H1 (cell line): ENCODE results near the gene DNAH1. TPM values are rescaled to one million over a fixed set of nuclear protein-coding genes. Genes with fewer than 3 reads are reported as not detected.

Source experiments
- ASH2L ChIP-seq: fragments of 200-600, 300-600 bp; sonication (generic); IDR thresholded peaks from one replicate; pipeline ENCODE4 v1.7.1; 2017; ENCODE audit warnings: low read length
- POU5F1 ChIP-seq: IDR thresholded peaks from 2 replicates; pipeline ENCODE4 v1.6.1; 2011; ENCODE audit warnings: low read depth, mild to moderate bottlenecking, low read length, moderate library complexity
- polyA plus RNA-seq, 7 experiments: library from polyadenylated mRNA; depleted of rRNA in 3 of 7; stranded (reverse) in 5 of 7; unstranded in 2 of 7; fragments of >200 nt in 5 of 7; fragments of 200-250 nt in 2 of 7; gene quantifications; 1 replicate in 5 of 7; 2 replicates in 1 of 7; 4 replicates in 1 of 7; pipeline versions ENCODE4 v1.2.1 to v1.2.3, GENCODE V29; 2011 to 2013; ENCODE audit warnings: missing spikeins in 2 of 7, mixed read lengths in 2 of 7
- total RNA-seq: library from RNA; stranded (reverse); fragmentation: NEBNext Ultra II Directional; extraction: Animal tissue kit (Norgen Biotek cat#: 25700); gene quantifications from 2 replicates; pipeline ENCODE4 v1.2.1, GENCODE V29; 2021
- TF ChIP-seq, protein P1 (sequence below): fragments of 300-600 bp; sonication (generic); IDR thresholded peaks from 2 replicates; pipeline ENCODE4 v1.7.1; 2012; ENCODE audit warnings: low read length, moderate library complexity, mild to moderate bottlenecking, inconsistent platforms; ENCODE audit not compliant: insufficient replicate concordance

DNAH1 gene
- total and polyA plus RNA-seq, 2 of the 8 experiments (the other 6 are each of a cell fraction or from before 2014, with no cell fraction given): 1.0 to 1.5 TPM

DNA sequence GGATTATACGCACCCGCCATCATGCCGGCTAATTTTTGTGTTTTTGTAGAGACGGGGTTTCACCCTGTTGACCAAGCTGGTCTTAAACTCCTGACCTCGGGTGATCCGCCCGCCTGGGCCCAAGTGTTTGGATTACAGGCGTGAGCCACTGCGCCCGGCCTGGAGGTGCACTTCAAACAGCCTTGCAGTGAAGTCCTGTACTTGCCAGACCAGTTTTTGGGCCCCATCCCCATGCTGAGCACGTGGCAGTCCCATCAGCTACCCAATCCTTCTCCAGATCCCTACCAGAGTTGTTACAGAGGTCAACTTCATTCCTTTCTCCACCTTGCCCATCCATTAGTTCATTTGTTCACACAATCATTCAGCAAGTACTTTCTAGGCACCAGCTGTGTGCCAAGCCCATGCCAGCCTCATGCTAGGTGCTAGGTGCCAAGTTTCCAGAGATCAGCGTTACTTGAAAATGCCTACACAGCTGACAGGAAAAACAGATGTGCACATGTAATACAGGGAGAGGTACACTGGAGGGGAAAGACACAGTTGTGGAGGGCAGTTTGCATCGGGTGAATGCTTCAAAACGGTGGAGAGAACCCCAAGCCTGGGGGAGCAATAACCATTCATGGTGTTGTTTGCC is 2.2 kb downstream of the DNAH1 start (continued):
- TF ChIP-seq, protein P1, sequence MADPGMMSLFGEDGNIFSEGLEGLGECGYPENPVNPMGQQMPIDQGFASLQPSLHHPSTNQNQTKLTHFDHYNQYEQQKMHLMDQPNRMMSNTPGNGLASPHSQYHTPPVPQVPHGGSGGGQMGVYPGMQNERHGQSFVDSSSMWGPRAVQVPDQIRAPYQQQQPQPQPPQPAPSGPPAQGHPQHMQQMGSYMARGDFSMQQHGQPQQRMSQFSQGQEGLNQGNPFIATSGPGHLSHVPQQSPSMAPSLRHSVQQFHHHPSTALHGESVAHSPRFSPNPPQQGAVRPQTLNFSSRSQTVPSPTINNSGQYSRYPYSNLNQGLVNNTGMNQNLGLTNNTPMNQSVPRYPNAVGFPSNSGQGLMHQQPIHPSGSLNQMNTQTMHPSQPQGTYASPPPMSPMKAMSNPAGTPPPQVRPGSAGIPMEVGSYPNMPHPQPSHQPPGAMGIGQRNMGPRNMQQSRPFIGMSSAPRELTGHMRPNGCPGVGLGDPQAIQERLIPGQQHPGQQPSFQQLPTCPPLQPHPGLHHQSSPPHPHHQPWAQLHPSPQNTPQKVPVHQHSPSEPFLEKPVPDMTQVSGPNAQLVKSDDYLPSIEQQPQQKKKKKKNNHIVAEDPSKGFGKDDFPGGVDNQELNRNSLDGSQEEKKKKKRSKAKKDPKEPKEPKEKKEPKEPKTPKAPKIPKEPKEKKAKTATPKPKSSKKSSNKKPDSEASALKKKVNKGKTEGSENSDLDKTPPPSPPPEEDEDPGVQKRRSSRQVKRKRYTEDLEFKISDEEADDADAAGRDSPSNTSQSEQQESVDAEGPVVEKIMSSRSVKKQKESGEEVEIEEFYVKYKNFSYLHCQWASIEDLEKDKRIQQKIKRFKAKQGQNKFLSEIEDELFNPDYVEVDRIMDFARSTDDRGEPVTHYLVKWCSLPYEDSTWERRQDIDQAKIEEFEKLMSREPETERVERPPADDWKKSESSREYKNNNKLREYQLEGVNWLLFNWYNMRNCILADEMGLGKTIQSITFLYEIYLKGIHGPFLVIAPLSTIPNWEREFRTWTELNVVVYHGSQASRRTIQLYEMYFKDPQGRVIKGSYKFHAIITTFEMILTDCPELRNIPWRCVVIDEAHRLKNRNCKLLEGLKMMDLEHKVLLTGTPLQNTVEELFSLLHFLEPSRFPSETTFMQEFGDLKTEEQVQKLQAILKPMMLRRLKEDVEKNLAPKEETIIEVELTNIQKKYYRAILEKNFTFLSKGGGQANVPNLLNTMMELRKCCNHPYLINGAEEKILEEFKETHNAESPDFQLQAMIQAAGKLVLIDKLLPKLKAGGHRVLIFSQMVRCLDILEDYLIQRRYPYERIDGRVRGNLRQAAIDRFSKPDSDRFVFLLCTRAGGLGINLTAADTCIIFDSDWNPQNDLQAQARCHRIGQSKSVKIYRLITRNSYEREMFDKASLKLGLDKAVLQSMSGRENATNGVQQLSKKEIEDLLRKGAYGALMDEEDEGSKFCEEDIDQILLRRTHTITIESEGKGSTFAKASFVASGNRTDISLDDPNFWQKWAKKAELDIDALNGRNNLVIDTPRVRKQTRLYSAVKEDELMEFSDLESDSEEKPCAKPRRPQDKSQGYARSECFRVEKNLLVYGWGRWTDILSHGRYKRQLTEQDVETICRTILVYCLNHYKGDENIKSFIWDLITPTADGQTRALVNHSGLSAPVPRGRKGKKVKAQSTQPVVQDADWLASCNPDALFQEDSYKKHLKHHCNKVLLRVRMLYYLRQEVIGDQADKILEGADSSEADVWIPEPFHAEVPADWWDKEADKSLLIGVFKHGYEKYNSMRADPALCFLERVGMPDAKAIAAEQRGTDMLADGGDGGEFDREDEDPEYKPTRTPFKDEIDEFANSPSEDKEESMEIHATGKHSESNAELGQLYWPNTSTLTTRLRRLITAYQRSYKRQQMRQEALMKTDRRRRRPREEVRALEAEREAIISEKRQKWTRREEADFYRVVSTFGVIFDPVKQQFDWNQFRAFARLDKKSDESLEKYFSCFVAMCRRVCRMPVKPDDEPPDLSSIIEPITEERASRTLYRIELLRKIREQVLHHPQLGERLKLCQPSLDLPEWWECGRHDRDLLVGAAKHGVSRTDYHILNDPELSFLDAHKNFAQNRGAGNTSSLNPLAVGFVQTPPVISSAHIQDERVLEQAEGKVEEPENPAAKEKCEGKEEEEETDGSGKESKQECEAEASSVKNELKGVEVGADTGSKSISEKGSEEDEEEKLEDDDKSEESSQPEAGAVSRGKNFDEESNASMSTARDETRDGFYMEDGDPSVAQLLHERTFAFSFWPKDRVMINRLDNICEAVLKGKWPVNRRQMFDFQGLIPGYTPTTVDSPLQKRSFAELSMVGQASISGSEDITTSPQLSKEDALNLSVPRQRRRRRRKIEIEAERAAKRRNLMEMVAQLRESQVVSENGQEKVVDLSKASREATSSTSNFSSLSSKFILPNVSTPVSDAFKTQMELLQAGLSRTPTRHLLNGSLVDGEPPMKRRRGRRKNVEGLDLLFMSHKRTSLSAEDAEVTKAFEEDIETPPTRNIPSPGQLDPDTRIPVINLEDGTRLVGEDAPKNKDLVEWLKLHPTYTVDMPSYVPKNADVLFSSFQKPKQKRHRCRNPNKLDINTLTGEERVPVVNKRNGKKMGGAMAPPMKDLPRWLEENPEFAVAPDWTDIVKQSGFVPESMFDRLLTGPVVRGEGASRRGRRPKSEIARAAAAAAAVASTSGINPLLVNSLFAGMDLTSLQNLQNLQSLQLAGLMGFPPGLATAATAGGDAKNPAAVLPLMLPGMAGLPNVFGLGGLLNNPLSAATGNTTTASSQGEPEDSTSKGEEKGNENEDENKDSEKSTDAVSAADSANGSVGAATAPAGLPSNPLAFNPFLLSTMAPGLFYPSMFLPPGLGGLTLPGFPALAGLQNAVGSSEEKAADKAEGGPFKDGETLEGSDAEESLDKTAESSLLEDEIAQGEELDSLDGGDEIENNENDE: no peak
- no peak for TF ChIP-seq ASH2L
- no peak for TF ChIP-seq POU5F1
- TF ChIP-seq, all 59 proteins: peak for 1
